ENCODE data around the gene FCN1. TPM values are rescaled to one million over a fixed set of nuclear protein-coding genes. Genes with fewer than 3 reads are reported as not detected.

The FCN1 gene
- total and polyA plus RNA-seq, 2 of the 8 experiments (the other 6 are each of a cell fraction or from before 2014, with no cell fraction given) = not detected

- TF ChIP-seq JUND (IDR thresholded peaks at IDR 0.05; ENCODE audit: low read length) = no peak
- no peak for TF ChIP-seq SP2 (IDR thresholded peaks at IDR 0.05; ENCODE audit: low read length)
- TF ChIP-seq RAD21 (IDR thresholded peaks at IDR 0.05 in 1 of 2, conservative IDR thresholded peaks at IDR 0.05 in 1 of 2; ENCODE audit: low read depth in 2 of 2, low read length in 2 of 2) = no peak
- TF ChIP-seq SUZ12 (IDR thresholded peaks at IDR 0.05; ENCODE audit: low read length) = no peak
- TF ChIP-seq EP300 (IDR thresholded peaks at IDR 0.05; ENCODE audit: borderline replicate concordance in 1 of 2, low read depth in 2 of 2, low read length in 2 of 2) = no peak
These were observed 48.6 kb upstream of the FCN1 start (continued) for GRCh38 chr9:134966270-134966669.

Measured in H1 (cell line).